Cardiac muscle cell (in vitro differentiated cells and primary cell): ENCODE data around the gene FRAS1. TPM values are rescaled to one million over a fixed set of nuclear protein-coding genes. Genes with fewer than 3 reads are reported as not detected.

Source experiments
- DNase-seq, 2 donors: peaks; one replicate each; pipeline versions ENCODE4 v3.0.0 to v3.0.0-alpha.2; 2010 to 2017; ENCODE audit warnings: low read depth in 1 of 2, low spot score in 1 of 2
- H3K27ac ChIP-seq: fragments of 200-600 bp; sonication (generic); 2 replicates; pipeline ENCODE4 v1.5.1; 2016
- H3K27me3 ChIP-seq: fragments of 200-600 bp; sonication (generic); 2 replicates; pipeline ENCODE4 v1.6.0; 2016; ENCODE audit warnings: control low read depth
- H3K36me3 ChIP-seq: fragments of 200-600 bp; sonication (generic); 2 replicates; pipeline ENCODE4 v1.5.1; 2016; ENCODE audit warnings: control low read depth
- H3K4me1 ChIP-seq: fragments of 200-600 bp; sonication (generic); 2 replicates; pipeline ENCODE4 v1.8.1; 2017; ENCODE audit warnings: low read depth, mild to moderate bottlenecking, mixed run types
- H3K4me3 ChIP-seq: fragments of 200-600 bp; sonication (generic); 2 replicates; pipeline ENCODE4 v1.5.1; 2016; ENCODE audit warnings: mild to moderate bottlenecking
- H3K9me3 ChIP-seq: fragments of 200-600 bp; sonication (generic); 2 replicates; pipeline ENCODE4 v1.5.1; 2017; ENCODE audit warnings: low read depth, mild to moderate bottlenecking, control low read depth
- CTCF ChIP-seq: IDR thresholded peaks from 2 replicates; pipeline ENCODE4 v1.5.1; 2012; ENCODE audit warnings: low read depth, mild to moderate bottlenecking, low read length
- polyA plus RNA-seq: library from polyadenylated mRNA; unstranded; fragments of >200 nt; fragmentation: Nextera tagmentation; extraction: Ambion mirVana; gene quantifications from 2 replicates; pipeline ENCODE4 v1.2.1, GENCODE V29; 2016
- total RNA-seq: library from RNA; depleted of rRNA; stranded (reverse); fragments of >200 nt; gene quantifications from 2 replicates; pipeline ENCODE4 v1.2.3, GENCODE V29; 2016

FRAS1 gene
- total and polyA plus RNA-seq, 2 experiments from 2014 or later, result 4.4 to 20.4 TPM

- Histone ChIP-seq H3K4me3 (no peak overlapping the region), H3K27me3 (no peaks in the 10 kb centered on the region), H3K36me3 (no peaks in the 10 kb centered on the region), H3K9me3 (no peaks in the 10 kb centered on the region), H3K4me1 (no peaks in the 10 kb centered on the region), H3K27ac (no peak overlapping the region)
- no peak for DNase-seq
- TF ChIP-seq CTCF, result no peak
These were observed 235.2 kb downstream of the FRAS1 start for GRCh38 chr4:78292341-78292740.

GRCh38 chr4:78292856-78293255 lies 235.7 kb downstream of the FRAS1 start:
- Histone ChIP-seq H3K27me3 (no peaks in the 10 kb centered on the region), H3K36me3 (no peaks in the 10 kb centered on the region), H3K4me3 (no peak overlapping the region), H3K4me1 (no peaks in the 10 kb centered on the region), H3K9me3 (no peaks in the 10 kb centered on the region), H3K27ac (no peak overlapping the region)
- DNase-seq, result no peak
- no peak for TF ChIP-seq CTCF

- DNase-seq, result peak in 1 of 2 donors; percentile 77
- Histone ChIP-seq H3K36me3 (no peaks in the 10 kb centered on the region), H3K27ac (no peak overlapping the region), H3K4me1 (no peaks in the 10 kb centered on the region), H3K9me3 (no peaks in the 10 kb centered on the region), H3K27me3 (no peaks in the 10 kb centered on the region), H3K4me3 (no peak overlapping the region)
- TF ChIP-seq CTCF, result no peak
These were observed 236.2 kb downstream of the FRAS1 start for GRCh38 chr4:78293348-78293747.

GRCh38 chr4:78293821-78294301 lies 236.7 kb downstream of the FRAS1 start:
- Histone ChIP-seq H3K36me3 (no peaks in the 10 kb centered on the region), H3K9me3 (no peaks in the 10 kb centered on the region), H3K27ac (no peak overlapping the region), H3K4me1 (no peaks in the 10 kb centered on the region), H3K4me3 (no peak overlapping the region), H3K27me3 (no peaks in the 10 kb centered on the region)
- peak; percentile 44 to 83 for DNase-seq
- peak; percentile 20 for TF ChIP-seq CTCF

GRCh38 chr4:78296261-78296660 lies 239.1 kb downstream of the FRAS1 start:
- no peak for TF ChIP-seq CTCF
- H3K36me3 ChIP-seq, result no peaks in the 10 kb centered on the region

More at GRCh38 chr4:78296261-78296660, 239.1 kb downstream of the FRAS1 start:
- no peaks in the 10 kb centered on the region for H3K27me3 ChIP-seq
- DNase-seq, result no peak
- H3K4me1 ChIP-seq, result no peaks in the 10 kb centered on the region
- H3K27ac ChIP-seq, result no peak overlapping the region
- no peaks in the 10 kb centered on the region for H3K9me3 ChIP-seq
- no peak overlapping the region for H3K4me3 ChIP-seq
